HG02885 (cell line): Measurements from ENCODE around the gene AUP1.
A peak's percentile ranks its signal among the peaks of the same experiment; 100 is the strongest.

Experiments used
- ATAC-seq: cut with Tn5 transposase; IDR thresholded peaks from one replicate; pipeline ENCODE4 v1.9.1; 2021; ENCODE audit warnings: mild to moderate bottlenecking; ENCODE audit not compliant: unreplicated experiment, poor library complexity

The AUP1 gene

GRCh38 chr2:74481961-74482800 is 47.3 kb downstream of the AUP1 start:
- ATAC-seq = peak; percentile 40

DNA sequence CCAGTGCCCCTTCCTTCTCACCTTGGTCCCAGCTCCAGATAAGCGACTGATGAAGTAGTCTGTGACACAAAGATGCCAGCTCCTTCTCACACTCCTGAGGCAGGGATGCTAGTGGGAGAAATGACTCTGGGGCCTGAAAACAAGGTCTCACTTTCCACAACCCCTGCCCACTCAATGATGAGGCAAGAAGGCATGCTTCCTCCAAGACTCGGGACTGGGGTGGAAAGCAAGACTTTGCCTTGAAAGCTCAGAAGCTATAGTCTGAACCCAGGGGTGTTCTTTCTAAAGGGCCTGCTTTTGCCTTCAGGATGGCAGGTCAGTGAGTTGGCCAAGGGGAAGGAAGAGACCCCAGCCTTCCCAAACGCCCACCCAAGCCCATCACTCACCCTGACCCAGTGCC is 48.1 kb downstream of the AUP1 start:
- ATAC-seq = no peak
